ENCODE results near the gene RTRAF.
A peak's percentile ranks its signal among the peaks of the same experiment; 100 is the strongest.

RTRAF gene

GRCh38 chr14:52021957-52022600, 32.7 kb downstream of the RTRAF start:
- DNase-seq: no peak

DNA sequence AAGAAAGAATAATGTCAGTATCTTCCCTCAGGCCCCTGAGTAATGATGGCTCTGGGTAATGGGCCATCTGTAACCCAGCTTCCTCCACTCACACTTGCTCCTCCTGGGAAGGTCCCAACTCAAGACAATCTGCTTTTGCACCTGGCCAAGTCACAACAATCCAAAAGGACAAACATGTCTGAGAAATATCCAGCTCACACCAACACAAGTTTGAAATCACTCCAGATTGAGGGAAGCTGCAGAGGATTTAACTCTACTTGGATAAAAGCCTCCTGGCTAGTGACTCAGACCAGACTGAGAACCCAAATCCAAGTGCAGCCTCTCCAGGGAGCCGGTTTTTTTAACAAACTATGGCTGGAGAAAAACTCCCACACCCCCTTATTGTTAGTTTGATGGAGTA, 34.2 kb downstream of the RTRAF start:
- DNase-seq: no peak

GRCh38 chr14:52025310-52025709, 36.0 kb downstream of the RTRAF start:
- DNase-seq: no peak

DNA sequence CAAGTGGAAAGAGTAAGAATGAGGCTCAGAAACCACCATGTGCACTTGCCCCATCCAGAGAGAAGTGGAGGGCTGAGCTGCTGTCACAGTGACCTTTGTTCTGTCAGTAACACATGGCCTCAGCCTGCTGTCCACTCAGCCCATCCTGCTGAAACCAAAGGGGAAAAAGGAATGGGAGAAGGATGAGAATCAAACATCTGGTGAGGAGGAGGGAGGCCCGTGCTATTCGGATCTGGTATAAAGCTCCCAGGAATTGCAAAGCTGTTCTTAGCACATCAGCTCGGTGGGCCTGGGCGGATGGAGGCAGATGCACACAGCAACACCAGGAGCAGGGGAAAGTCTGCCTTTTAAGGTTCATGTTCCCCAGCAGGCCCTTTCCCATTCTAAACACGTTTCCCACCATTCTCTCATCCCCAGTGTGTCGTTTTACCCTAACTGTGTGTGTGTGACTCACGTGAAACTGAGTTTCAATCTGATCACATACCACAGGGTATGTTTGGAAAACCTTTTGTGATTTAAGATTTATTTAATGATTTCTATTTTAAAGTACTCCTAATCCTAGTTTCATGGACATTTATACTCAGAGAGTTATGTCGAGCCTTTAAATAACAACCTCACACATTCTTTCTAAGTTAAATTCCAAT, 36.8 kb downstream of the RTRAF start:
- no peak for DNase-seq

GRCh38 chr14:52026901-52027300, 37.6 kb downstream of the RTRAF start:
- DNase-seq: no peak

- no peak for DNase-seq
Measured at GRCh38 chr14:52029881-52030280, 40.5 kb downstream of the RTRAF start.

GRCh38 chr14:52031781-52032180, 42.4 kb downstream of the RTRAF start:
- no peak for DNase-seq

DNA sequence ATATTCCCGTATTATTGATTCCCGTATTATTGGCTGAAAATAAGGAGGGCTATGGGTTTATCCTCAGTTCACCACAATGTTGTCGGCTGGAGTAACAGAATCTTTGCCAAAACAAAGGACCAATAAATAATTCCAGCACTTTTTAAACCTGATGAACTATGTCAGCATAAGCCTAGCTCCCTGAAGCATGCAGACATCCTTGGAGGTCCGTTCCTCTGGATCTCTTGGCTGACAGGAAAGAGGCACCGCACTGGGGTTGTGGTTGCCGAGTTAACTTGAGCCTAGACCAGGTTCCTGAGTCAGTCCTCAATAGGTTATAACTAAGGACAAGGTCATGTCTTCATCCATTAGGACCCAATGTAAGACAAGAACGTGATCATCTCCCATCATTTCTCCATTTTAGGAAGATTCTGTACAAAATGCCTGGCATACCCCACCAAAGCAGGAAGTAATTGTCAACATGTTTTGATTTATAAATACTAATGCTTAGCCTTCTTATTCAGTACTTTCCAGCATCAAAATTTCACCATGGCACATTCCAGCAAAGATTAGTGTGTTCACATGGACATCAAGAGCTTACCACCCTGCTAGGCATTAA, 43.0 kb downstream of the RTRAF start:
- no peak for DNase-seq

DNA sequence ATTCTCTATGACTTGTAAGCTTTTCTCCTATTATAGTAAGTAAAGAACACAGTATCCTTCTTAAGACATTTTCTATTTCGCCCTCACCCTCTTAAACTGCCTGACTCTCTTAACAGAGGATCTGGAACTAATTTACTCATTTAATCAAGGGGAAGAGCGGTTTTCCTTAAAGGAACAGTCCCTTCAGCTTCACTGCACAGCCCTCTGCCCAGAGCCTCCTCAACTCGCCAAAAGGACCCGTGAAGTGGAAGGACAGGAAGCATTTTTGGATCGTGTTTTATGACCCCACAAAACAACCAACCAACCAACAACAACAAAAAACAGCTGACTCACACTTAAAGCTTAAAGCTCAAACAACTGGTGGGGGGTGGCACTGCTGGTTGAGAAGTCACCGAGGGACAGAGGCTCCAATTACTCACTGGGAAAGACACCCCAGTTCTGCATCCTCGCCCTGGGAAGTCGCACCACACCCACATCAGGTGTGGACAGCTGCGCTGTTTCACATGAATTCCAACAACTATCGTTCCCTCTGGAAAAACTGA, 43.8 kb downstream of the RTRAF start:
- no peak for DNase-seq

DNA sequence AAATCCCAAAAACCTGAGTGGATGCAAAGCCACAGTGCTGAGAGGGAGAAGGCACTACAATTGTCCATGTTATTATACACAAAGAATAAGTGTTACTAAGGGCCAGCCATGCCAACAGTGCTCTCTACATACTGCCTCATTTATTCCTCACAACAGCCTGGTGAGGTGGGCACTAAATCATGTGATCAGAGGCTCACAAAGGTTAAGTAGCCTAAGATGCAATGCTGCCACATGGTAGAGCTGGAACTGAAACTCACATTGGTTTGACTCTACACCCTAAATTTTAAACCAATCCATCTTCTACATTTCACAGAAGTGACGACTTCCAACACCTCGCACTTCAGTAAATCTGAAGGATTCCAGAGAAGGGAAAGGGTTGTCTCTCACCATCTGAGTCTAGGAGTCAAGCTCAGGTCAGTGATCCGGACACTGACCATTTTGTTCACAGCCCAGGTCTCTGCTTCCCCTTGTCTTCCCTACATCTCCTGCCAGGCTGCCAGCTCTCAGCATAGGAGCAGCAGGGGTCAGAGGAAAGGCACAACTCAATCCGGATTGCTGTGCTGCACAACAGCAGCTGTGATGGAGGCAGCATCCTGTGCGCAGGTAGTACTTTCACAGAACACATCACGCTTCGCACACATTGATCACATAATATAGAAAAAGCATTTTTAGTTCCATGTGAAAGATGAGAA, 49.9 kb downstream of the RTRAF start:
- DNase-seq: no peak

DNA sequence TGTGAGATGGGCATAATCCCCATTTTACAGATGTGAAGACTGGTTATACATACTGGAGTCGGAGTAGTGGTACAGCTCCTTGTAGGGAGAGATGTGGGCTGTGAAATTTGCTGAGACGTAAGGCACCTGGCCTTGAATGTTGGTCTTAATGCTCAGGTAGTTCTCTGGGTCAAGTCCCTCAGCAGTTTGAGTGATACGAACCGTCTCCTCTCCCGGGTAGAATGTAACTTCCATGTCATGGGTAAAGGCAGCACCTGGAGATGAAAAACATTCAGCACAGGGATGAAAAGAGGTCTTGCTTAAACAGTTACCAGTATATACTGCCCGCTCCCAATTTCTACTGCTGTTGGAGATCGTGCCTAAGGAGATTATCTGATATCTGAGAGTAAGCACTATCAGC, 51.3 kb downstream of the RTRAF start:
- DNase-seq: no peak

GRCh38 chr14:52042371-52043289, 53.3 kb downstream of the RTRAF start:
- DNase-seq: peak in 1 of 2 experiments; percentile 3

DNA sequence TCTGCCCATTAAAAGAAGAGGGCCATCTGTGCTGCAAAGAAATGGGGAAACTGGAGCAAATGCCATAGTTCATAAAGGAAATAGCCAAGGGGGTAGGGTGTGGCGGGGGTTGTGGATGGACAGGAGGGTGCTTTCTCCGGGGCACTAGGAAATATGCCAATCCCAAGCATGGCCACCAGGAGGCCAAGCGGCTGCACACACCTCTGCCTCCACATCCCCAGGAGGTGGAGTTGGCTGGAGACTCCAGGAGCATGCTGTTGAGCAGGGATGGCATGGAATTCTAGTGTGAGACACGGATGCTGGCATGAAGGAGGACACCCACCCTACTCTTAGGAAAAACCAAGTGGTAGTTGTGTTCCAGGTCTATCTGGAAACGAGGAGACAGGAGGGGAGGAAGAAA, 54.3 kb downstream of the RTRAF start:
- DNase-seq: peak; percentile 7 to 63

DNA sequence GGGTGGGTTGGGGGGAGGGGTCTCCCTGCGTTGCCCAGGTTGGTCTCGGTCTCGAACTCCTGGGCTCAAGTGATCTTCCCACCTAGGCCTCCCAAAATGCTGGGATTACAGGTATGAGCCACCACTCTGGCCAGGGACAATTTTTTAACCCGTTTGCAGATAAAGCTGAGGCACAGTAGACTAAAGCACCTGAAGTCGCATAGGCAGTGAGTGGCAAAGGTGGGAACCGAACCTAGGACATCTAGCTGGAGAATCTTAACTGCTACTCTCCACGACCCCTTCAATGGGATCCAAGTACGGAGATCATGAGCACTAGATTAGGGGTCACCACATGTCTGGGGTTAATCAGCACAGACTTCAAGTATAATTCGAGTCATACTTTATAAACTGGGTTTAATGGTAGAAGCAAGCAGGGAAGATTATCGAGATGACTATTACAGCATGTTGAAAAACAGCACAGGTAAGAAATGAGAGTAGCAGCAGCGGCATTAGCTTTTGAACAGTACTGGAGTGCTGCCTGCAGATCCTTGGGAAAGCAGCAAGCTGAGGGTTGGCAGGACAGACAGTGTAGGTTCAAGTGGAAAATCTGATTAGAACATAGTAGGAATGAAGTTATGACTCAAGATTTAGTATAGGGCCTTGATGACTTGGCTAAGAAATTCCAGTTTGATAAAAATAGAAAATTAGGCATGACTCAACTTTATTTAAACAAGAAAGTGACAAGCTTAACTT, 55.6 kb downstream of the RTRAF start:
- no peak for DNase-seq

DNA sequence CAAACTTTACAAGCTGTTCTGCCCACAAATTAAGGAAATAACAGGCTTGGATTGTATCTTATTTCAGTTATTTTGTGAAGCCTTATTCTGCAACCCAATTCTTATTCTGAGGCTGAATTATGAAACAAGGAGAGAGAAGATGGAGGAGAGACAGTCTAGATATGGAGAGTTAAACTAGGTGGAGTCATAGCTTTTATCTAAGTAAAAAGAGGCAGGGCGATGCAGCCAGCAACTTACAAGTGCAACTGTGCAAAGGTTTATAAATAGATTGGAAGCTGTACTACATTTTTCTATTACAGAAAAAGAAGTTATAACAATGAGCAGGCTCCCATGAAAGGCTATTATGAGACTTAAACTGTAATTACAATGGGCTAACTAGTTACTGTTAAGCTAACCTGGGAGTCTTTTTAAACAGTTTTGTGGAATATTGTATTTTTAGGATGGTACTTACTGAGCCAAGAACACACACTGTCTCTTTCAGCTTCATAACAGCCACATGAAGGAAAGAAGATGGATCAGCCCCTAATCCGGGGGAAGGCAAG, 57.1 kb downstream of the RTRAF start:
- DNase-seq: no peak

GRCh38 chr14:52048116-52048515, 58.8 kb downstream of the RTRAF start:
- no peak for DNase-seq

DNA sequence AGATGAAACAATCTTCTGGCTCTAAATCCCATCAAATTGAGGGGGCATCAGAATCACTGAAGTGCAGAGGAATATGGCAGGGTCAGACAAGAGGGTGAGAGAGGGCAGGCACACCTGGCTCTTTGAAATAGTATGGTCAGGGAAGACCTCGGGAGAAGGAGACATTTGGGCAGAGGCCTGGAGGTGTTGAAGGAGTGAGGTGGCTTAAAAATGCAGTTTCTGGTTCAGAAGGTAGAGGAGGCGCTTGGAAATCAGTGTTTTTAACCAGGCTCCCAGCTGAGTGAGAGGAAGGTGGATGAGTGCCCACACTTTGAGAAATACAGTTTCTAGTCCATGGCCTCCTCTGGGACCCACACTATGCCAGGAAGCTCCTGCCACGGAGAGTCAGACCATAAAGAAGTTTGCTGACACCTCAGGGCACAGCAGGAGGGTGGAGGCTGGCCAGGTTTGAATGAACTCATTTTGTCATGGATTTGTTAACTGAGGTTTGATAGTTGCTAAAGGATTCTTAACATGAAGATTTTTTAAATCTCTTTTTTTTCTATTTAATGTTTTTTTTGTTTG, 59.4 kb downstream of the RTRAF start:
- no peak for DNase-seq

DNA sequence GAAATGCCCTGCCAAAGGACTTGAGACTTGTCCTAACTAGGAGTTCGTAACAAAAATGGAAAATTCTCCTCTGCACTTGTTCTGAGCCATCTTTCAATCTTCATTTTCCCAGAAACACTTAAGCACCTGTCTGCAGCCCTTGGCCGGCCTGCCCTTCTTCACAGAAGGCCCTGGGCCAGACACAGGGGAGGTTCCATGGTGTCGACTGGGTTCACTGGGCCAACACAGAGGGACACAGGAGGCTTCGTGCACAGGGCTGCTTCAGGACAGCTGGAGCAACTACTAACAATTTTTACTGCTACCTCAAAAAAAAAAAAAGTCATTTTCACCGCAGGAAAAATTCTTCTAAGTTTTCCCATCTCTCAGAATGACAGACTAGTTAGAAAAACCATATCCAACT, 59.9 kb downstream of the RTRAF start:
- no peak for DNase-seq

- no peak for DNase-seq
Measured at GRCh38 chr14:52049721-52050588, 60.6 kb downstream of the RTRAF start.

GRCh38 chr14:52051251-52051650, 61.9 kb downstream of the RTRAF start:
- no peak for DNase-seq

Data from NCI-H526 (cell line).